MM.1S (cell line): ENCODE results near the gene PAM16.

Experiments used
- EZH2phosphoT487 ChIP-seq: fragments of 300-600 bp; sonication (generic); IDR thresholded peaks from 2 replicates; pipeline ENCODE4 v1.6.1; 2018; ENCODE audit warnings: antibody characterized with exemption, low read length
- TF ChIP-seq, protein P1 (sequence below): fragments of 300-600 bp; sonication (generic); IDR thresholded peaks from 2 replicates; pipeline ENCODE4 v1.5.1; 2016; ENCODE audit warnings: antibody characterized with exemption, low read length, mixed read lengths

DNA sequence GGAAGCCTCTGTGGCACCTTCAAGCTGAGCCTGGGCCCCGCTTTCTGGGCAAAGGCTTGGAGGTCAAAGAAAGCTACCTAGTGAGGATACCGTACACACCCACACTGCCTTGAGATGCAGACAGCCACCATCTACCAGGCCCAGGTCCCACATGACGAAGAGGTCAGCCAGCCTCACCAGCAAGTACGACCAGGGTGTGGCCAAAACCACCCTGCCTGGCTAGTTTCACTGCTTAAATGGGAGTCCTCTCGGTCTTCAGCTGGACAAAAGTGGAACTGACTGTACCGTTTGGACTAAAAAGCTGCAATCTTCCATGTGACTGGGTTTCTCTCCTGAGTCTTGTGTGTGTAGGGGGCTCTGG lies 42.1 kb upstream of the PAM16 start:
- TF ChIP-seq EZH2phosphoT487: no peak
- TF ChIP-seq, protein P1, sequence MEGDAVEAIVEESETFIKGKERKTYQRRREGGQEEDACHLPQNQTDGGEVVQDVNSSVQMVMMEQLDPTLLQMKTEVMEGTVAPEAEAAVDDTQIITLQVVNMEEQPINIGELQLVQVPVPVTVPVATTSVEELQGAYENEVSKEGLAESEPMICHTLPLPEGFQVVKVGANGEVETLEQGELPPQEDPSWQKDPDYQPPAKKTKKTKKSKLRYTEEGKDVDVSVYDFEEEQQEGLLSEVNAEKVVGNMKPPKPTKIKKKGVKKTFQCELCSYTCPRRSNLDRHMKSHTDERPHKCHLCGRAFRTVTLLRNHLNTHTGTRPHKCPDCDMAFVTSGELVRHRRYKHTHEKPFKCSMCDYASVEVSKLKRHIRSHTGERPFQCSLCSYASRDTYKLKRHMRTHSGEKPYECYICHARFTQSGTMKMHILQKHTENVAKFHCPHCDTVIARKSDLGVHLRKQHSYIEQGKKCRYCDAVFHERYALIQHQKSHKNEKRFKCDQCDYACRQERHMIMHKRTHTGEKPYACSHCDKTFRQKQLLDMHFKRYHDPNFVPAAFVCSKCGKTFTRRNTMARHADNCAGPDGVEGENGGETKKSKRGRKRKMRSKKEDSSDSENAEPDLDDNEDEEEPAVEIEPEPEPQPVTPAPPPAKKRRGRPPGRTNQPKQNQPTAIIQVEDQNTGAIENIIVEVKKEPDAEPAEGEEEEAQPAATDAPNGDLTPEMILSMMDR: no peak
